Activated CD8-positive, alpha-beta memory T cell treated with anti-CD3 and anti-CD28 coated beads for 1 hour (primary cell): ENCODE measurements around the gene GPR42.
"Not testable (repeated sequence)": the region's sequence is repeated elsewhere in the genome, so short reads cannot be mapped to it uniquely, and the experiment has no call there.

Experiments
- DNase-seq, 2 donors: peaks; one replicate each; pipeline ENCODE4 v3.0.0-alpha.2; 2020; ENCODE audit warnings: low read depth in 1 of 2; ENCODE audit errors: extremely low read depth in 1 of 2

The GPR42 gene

GRCh38 chr19:35392742-35393715 lies 22.2 kb downstream of the GPR42 start:
- DNase-seq = no peak

GRCh38 chr19:35395382-35396199 lies 24.7 kb downstream of the GPR42 start:
- DNase-seq = no peak

GRCh38 chr19:35396240-35396885 lies 25.5 kb downstream of the GPR42 start:
- no peak for DNase-seq

- DNase-seq = no peak
Observed at GRCh38 chr19:35397064-35397463, 26.2 kb downstream of the GPR42 start.

GRCh38 chr19:35398570-35398969 lies 27.7 kb downstream of the GPR42 start:
- no peak for DNase-seq

- no peak for DNase-seq
Observed at GRCh38 chr19:35399231-35399630, 28.4 kb downstream of the GPR42 start.

GRCh38 chr19:35399948-35400772 lies 29.3 kb downstream of the GPR42 start:
- no peak for DNase-seq

GRCh38 chr19:35400773-35401100 lies 29.9 kb downstream of the GPR42 start:
- DNase-seq = no peak

- DNase-seq = not testable (repeated sequence)
Observed at GRCh38 chr19:35401416-35401815, 30.5 kb downstream of the GPR42 start.

- DNase-seq = no peak
Observed at GRCh38 chr19:35403116-35403760, 32.4 kb downstream of the GPR42 start.

- DNase-seq = no peak
Observed at GRCh38 chr19:35404879-35405622, 34.2 kb downstream of the GPR42 start.

GRCh38 chr19:35407619-35408018 lies 36.8 kb downstream of the GPR42 start:
- DNase-seq = no peak

GRCh38 chr19:35408284-35409171 lies 37.7 kb downstream of the GPR42 start:
- no peak for DNase-seq

GRCh38 chr19:35409191-35409590 lies 38.3 kb downstream of the GPR42 start:
- DNase-seq = no peak

GRCh38 chr19:35410487-35410886 lies 39.6 kb downstream of the GPR42 start:
- DNase-seq = no peak

- no peak for DNase-seq
Observed at GRCh38 chr19:35414442-35414841, 43.6 kb downstream of the GPR42 start.

- DNase-seq = no peak
Observed at GRCh38 chr19:35416331-35416730, 45.5 kb downstream of the GPR42 start.

- no peak for DNase-seq
Observed at GRCh38 chr19:35417278-35417677, 46.4 kb downstream of the GPR42 start.
